ENCODE measurements around the gene C1QTNF2.

Gene C1QTNF2

GRCh38 chr5:160305319-160305718 lies 65.1 kb downstream of the C1QTNF2 start:
- no peak for DNase-seq

- no peak for DNase-seq
These were observed 66.7 kb downstream of the C1QTNF2 start for GRCh38 chr5:160303690-160304089.

- DNase-seq: no peak
These were observed 72.2 kb downstream of the C1QTNF2 start for GRCh38 chr5:160298189-160298588.

- no peak for DNase-seq
These were observed 72.7 kb downstream of the C1QTNF2 start for GRCh38 chr5:160297776-160298175.

Data from amygdala (tissue), 56 donors.